ENCODE data around the gene CKS1B. TPM values are rescaled to one million over a fixed set of nuclear protein-coding genes. Genes with fewer than 3 reads are reported as not detected.

Gene CKS1B
- total RNA-seq, 1 donor = 23.2 TPM

DNA sequence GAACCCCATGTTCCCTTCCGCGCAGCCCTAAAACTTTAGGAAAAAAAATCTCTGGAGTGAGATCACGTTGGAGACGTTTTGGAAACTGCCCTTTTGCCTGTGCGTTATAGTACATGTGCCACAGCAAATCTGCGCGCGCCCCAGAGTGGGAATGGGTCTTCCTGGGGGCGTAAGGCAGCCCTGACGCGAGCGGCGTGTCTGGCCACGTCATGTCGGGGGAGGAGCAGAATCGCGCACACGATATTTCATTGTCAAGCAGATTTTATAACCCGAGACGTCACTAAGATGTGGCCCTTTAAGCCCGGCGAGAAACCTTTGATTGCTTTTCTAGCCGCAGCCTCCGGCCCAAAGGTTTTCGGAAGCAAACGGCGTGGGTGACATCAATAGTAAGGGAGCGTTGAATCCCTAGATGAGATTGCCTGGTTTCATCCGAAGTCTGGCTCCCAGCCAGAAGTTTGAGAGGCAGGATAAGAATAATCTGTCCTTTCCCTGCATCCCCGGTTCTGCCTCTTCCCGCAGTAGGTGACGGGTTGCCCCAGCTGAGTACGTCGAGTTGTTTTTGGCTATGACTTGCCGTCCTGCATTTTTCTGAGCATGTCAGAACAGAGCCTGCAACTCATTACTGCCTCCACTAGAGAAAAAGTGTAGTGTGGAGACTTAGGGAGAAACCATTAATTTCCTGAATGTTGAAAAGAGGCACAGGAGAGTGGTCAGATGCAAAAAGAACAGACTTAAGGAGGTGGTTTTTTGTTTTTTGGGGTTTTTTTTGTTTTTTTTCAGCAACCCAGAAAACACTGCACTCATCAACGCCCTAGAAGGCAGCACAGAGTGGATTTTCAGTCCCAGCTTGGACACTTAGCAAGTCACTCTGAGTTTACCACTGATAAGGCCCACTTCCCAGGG is 37.1 kb upstream of the CKS1B start:
- peak overlapping the region; percentile 98 for H3K4me3 ChIP-seq (ENCODE audit: insufficient read depth, low read length)
- H3K27ac ChIP-seq (ENCODE audit: low read depth, low read length) = peak overlapping the region; percentile 99
- peak; percentile 40 for TF ChIP-seq CTCF (IDR thresholded peaks at IDR 0.05; ENCODE audit: extremely low read depth, low read depth, low read length)
- peaks cover 9% of the 10 kb centered on the region for H3K79me2 ChIP-seq (ENCODE audit: insufficient read depth, low read length)
- H3K9me3 ChIP-seq (ENCODE audit: low read depth, low read length) = no peaks in the 10 kb centered on the region
- H4K20me1 ChIP-seq (ENCODE audit: insufficient read depth, low read length) = no peaks in the 10 kb centered on the region
- no peaks in the 10 kb centered on the region for H3K36me3 ChIP-seq (ENCODE audit: insufficient read depth, low read length)
- peaks cover 15% of the 10 kb centered on the region for H3K4me1 ChIP-seq (ENCODE audit: insufficient read depth, low read length)
- H3K27me3 ChIP-seq (ENCODE audit: insufficient read depth, low read length) = no peaks in the 10 kb centered on the region
- H3K4me2 ChIP-seq (ENCODE audit: insufficient read depth, low read length) = peak overlapping the region; percentile 99
- peak; percentile 96 for DNase-seq (ENCODE audit: insufficient read length, low spot score, missing footprints)
- peak overlapping the region; percentile 100 for H2AFZ ChIP-seq (ENCODE audit: low read length)

DNA sequence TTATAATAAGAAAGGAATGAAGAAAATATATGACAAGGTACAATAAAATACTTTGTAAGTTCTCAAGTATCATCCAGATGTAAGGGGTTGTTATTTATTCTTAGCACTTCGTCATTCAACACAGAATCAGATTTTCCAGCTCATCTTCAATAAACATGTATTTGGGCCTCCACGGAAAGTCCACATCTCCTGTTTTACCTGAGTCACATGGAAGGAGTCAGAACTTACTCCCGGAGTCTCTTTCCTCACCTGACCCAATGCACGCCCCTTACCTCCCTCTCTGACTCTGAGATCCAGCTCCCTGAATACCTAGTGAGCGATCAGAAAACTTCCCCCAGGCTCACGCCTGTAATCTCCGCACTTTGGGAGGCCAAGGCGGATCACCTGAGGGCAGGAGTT is 36.5 kb upstream of the CKS1B start:
- Histone ChIP-seq H3K4me2 (ENCODE audit: insufficient read depth, low read length) (peak overlapping the region; percentile 99), H3K4me3 (ENCODE audit: insufficient read depth, low read length) (peak overlapping the region; percentile 98), H3K9me3 (ENCODE audit: low read depth, low read length) (no peaks in the 10 kb centered on the region), H3K79me2 (ENCODE audit: insufficient read depth, low read length) (peaks cover 9% of the 10 kb centered on the region), H2AFZ (ENCODE audit: low read length) (peak overlapping the region; percentile 100), H3K36me3 (ENCODE audit: insufficient read depth, low read length) (no peaks in the 10 kb centered on the region), H3K27me3 (ENCODE audit: insufficient read depth, low read length) (no peaks in the 10 kb centered on the region), H3K4me1 (ENCODE audit: insufficient read depth, low read length) (peaks cover 15% of the 10 kb centered on the region), H3K27ac (ENCODE audit: low read depth, low read length) (peak overlapping the region; percentile 99), H4K20me1 (ENCODE audit: insufficient read depth, low read length) (no peaks in the 10 kb centered on the region)
- no peak for DNase-seq (ENCODE audit: insufficient read length, low spot score, missing footprints)
- TF ChIP-seq CTCF (IDR thresholded peaks at IDR 0.05; ENCODE audit: extremely low read depth, low read depth, low read length) = no peak

DNA sequence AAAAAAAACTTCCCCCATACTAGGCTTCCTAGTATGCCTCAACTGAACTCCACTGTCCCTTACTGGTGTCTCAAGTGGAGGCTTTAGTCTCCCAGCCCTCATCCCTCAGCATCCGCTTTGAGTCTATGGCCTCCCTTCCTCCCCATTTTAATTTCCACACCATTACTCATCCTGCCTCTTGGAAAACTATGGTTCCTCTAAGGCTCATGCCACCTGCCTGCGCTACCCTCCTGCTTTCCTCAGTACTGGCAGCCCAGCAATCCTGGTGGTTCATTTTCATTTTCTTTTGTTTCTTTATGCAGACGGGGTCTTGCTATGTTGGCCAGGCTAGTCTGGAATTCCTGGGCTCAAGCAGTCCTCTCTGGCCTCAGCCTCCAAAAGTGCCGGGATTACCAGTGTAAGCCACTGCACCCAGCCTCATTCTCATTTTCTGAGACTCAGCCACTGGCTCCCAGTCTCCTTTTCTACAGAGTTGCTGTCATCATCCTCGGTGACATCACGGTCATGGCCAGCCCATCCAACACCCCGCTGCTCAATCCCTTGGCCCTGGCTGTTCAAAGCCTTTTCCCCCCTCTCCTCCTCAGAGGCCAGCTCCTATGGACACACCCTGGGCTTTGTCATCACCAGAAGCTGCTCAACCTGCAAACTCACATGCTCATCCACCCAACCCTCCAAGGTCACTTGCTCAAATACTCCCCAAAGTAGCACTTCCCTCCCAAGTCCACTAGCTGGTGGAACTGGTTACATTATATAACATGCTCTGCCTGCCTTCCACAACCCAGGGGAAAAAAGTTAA is 35.7 kb upstream of the CKS1B start:
- Histone ChIP-seq H3K36me3 (ENCODE audit: insufficient read depth, low read length) (no peaks in the 10 kb centered on the region), H3K4me3 (ENCODE audit: insufficient read depth, low read length) (no peak overlapping the region), H3K79me2 (ENCODE audit: insufficient read depth, low read length) (peaks cover 9% of the 10 kb centered on the region), H3K4me1 (ENCODE audit: insufficient read depth, low read length) (peaks cover 15% of the 10 kb centered on the region), H4K20me1 (ENCODE audit: insufficient read depth, low read length) (no peaks in the 10 kb centered on the region), H3K27me3 (ENCODE audit: insufficient read depth, low read length) (no peaks in the 10 kb centered on the region), H3K4me2 (ENCODE audit: insufficient read depth, low read length) (no peak overlapping the region), H3K27ac (ENCODE audit: low read depth, low read length) (peak overlapping the region; percentile 10), H3K9me3 (ENCODE audit: low read depth, low read length) (no peaks in the 10 kb centered on the region), H2AFZ (ENCODE audit: low read length) (no peak overlapping the region)
- DNase-seq (ENCODE audit: insufficient read length, low spot score, missing footprints) = peak; percentile 60
- no peak for TF ChIP-seq CTCF (IDR thresholded peaks at IDR 0.05; ENCODE audit: extremely low read depth, low read depth, low read length)

DNA sequence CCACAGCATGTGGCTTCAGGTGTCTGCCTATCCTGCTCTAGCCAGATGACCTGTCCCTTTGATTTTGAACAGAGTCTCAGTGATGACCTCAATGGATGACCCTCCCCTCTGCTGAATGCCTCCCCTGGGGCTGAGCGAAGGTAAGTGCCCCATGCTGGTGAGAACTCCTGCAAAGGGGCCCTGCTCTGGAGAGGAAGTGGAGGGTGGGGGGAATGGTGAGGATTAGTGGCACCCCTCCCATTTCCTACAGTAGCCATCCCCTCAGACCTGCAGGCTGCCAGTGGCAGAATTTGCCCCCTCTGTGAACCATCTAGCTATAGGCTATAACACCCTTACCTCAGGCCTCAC is 34.3 kb upstream of the CKS1B start:
- DNase-seq (ENCODE audit: insufficient read length, low spot score, missing footprints) = peak; percentile 53
- Histone ChIP-seq H3K79me2 (ENCODE audit: insufficient read depth, low read length) (peaks cover 9% of the 10 kb centered on the region), H2AFZ (ENCODE audit: low read length) (no peak overlapping the region), H3K27me3 (ENCODE audit: insufficient read depth, low read length) (no peaks in the 10 kb centered on the region), H3K4me3 (ENCODE audit: insufficient read depth, low read length) (no peak overlapping the region), H3K4me2 (ENCODE audit: insufficient read depth, low read length) (no peak overlapping the region), H3K27ac (ENCODE audit: low read depth, low read length) (no peak overlapping the region), H3K36me3 (ENCODE audit: insufficient read depth, low read length) (no peaks in the 10 kb centered on the region), H3K4me1 (ENCODE audit: insufficient read depth, low read length) (peaks cover 15% of the 10 kb centered on the region), H3K9me3 (ENCODE audit: low read depth, low read length) (no peaks in the 10 kb centered on the region), H4K20me1 (ENCODE audit: insufficient read depth, low read length) (no peaks in the 10 kb centered on the region)
- TF ChIP-seq CTCF (IDR thresholded peaks at IDR 0.05; ENCODE audit: extremely low read depth, low read depth, low read length) = no peak
